ENCODE measurements around the gene ZSCAN31. TPM values are rescaled to one million over a fixed set of nuclear protein-coding genes. Genes with fewer than 3 reads are reported as not detected.

ZSCAN31 gene
- total and polyA plus RNA-seq, 9 of the 15 experiments (the other 6 are each of a cell fraction or from before 2014, with no cell fraction given) = 3.9 to 12.1 (median 7.0) TPM

- TF ChIP-seq TFAP4 (CRISPR knock-in tag; IDR thresholded peaks at IDR 0.05; ENCODE audit: borderline replicate concordance) (peak; percentile 93), NFE2 (IDR thresholded peaks at IDR 0.05; ENCODE audit: low read depth) (peak; percentile 100), TAF15 (IDR thresholded peaks at IDR 0.05; ENCODE audit: low read depth, low read length) (no peak), RBM39 (optimal IDR thresholded peaks at IDR 0.05; ENCODE audit: low read depth, low read length) (no peak), ZBTB5 (IDR thresholded peaks at IDR 0.05) (no peak), HNRNPH1 (optimal IDR thresholded peaks at IDR 0.05; ENCODE audit: low read depth, low read length) (no peak), GATAD2B (IDR thresholded peaks at IDR 0.05; ENCODE audit: borderline replicate concordance) (no peak), OTX1 (CRISPR knock-in tag; IDR thresholded peaks at IDR 0.05) (peak; percentile 98), HCFC1 (IDR thresholded peaks at IDR 0.05; ENCODE audit: low read depth, low read length) (peak; percentile 20; the same call in 1 of the 2 replicates), BACH1 (tag; IDR thresholded peaks at IDR 0.05) (peak; percentile 100), ZBTB26 (CRISPR knock-in tag; IDR thresholded peaks at IDR 0.05) (peak; percentile 99), TAF9B (IDR thresholded peaks at IDR 0.05; ENCODE audit: partially characterized antibody) (no peak), XRCC4 (IDR thresholded peaks at IDR 0.05; ENCODE audit: extremely low read depth, insufficient read depth, insufficient read length) (no peak), TAF1 (IDR thresholded peaks at IDR 0.05; ENCODE audit: control insufficient read depth, extremely low read depth, insufficient read depth, low read length, severe bottlenecking) (peak; percentile 37), ZNF311 (CRISPR knock-in tag; IDR thresholded peaks at IDR 0.05) (peak; percentile 97), BMI1 (IDR thresholded peaks at IDR 0.05; ENCODE audit: low read length) (no peak), E2F4 (CRISPR knock-in tag; IDR thresholded peaks at IDR 0.05; ENCODE audit: low read depth) (no peak), CBFA2T3 (IDR thresholded peaks at IDR 0.05) (peak; percentile 52), AFF4 (CRISPR knock-in tag; IDR thresholded peaks at IDR 0.05) (no peak; the same call in 1 of the 2 replicates), RNF2 (IDR thresholded peaks at IDR 0.05) (0 out of 2 replicates have a peak, but pooled peaks have one; percentile 71)
These were observed 18.2 kb upstream of the ZSCAN31 start (continued) for GRCh38 chr6:28353981-28354676.

Measured in K562 (cell line).